Bone marrow (tissue), 2 donors: ENCODE results near the gene UNC45A.
"Not testable (repeated sequence)": the region's sequence is repeated elsewhere in the genome, so short reads cannot be mapped to it uniquely, and the experiment has no call there.

Source experiments
- DNase-seq, 2 donors: peaks; one replicate each; lab custom pipeline; 2025; lab: John Stamatoyannopoulos, UW

UNC45A gene

DNA sequence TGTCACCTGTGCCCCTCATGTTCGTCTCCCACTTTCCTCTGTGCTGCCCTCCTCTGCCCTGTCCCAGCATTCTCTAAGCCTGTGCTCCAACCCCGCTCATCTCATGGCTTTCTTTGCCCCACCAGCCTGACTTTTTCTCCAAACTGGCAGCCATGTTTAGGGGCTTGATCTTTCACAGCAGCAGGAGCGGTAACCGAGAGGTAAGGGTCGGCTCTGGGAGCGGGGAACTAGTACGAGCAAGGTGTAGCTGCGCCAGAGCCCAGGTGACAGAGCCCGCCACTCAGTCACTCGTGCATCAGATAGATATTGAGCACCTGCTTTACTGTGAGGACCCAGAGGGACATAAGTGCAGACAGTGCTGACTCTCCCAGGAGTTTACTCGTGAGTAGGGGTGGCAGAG is 18.6 kb upstream of the UNC45A start:
- no peak for DNase-seq

DNA sequence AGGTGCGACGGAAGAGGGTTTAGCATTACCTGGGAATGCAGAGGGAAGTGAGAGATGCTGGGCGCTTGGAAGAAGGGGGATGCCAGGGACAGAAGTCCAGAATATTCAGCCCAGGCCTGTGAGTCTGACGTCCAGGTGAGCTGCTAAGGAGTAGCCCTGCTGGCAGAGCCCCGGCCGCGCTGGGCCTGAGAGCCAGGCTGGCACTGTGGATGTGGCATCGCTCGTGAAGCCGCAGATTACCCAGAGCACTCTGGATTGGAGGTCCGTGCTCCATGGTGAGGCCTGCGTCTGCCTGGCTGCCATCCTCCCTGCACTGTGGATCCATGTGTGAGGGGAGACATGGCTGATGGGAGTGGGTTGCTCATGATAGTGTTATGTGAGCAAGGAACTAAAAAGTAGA is 17.5 kb upstream of the UNC45A start:
- DNase-seq, result no peak

DNA sequence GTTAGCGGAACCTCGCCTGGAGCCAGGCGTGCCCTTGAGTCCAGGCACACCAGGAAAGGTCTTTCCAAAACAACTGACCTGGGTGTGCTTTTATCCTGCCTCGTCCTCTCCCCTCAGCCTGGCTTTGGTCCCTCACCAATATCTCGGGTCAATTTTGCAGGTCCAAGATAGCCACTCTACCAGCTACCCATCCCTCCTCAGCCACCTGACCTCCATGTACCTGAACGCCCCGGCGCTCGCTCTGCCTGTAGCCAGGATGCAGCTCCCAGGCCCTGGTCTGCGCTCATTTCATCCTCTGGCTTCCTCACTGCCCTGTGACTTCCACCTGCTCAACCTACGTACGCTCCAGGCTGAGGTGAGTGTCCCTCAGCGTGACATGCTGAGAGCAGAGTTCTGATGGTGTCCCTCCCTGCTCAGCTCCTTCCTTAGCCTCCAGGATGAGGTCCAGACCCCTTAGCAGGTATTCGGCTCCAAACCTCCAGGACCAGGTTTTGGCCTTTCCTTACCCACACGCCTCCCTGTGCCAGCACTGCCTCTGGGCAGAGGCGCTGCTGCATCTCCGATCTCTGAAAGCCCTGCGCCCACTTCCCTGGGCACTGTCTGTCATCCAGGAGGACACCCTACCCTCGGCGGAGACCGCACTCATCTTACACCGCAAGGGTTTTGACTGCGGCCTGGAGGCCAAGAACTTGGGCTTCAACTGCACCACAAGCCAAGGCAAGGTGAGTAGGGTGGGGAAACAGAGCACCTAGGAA is 16.9 kb upstream of the UNC45A start:
- no peak for DNase-seq

DNA sequence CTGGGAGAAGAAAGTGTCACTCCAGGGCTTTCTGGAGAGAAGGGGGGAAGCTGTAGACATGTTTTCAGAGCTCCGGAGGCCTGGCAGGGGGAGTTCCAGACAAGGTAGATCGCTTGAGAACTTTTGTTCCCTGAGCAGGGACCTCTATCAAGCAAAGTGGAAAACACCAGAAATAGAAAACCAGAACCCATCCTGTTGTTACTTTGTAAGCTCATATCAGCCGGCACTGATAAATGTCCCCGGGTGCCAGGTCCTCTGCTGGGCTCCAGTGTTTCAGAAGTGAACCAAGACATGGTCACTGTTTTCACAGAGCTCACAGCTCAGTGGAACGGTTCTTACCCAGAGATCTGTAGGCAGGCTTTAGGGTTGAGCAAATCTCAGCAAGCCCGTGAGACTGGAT is 16.2 kb upstream of the UNC45A start:
- DNase-seq, result no peak

DNA sequence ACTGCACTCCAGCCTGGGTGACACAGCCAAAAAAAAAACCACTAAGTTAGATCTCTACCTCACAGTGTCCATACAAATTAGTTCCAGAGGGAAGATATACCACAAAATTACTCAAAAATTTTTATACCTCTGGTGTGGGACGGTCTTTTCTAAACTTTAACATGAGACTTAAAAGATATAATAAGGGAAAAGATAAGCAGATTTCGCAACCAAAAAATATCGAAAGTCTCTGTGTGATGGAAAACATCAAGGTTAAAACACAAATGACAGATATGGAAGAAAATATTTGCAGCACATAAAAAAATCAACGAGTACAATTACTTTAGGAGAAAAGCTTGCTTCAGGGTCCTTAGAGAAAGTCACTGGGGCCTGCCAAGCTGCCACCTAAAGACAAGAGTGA is 13.2 kb upstream of the UNC45A start:
- no peak for DNase-seq

DNA sequence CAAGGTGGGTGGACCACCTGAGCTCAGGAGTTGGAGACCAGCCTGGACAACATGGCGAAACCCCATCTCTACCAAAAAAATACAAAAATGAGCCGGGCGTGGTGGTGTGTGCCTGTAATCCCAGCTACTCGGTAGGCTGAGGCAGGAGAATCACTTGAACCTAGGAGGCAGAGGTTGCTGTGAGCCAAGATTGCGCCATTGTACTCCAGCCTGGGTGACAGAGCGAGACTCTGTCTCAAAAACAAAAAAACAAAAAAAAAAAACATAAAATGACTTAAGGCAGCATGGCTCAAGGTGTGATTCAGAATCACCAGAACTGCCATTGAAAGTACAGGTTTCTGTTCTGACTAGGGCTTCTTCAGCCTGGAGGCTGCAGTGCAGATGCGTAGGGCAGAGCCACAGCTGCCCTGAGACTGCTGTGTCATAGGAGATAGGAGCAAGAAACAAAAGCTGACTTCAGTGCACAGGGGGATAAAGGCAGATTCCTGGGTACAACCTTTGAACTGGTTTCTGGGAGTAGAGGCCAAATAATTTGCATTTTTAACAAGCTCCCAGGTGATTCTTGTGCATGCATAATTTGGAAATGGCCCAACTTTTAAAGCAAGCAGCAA is 12.3 kb upstream of the UNC45A start:
- DNase-seq, result not testable (repeated sequence)

DNA sequence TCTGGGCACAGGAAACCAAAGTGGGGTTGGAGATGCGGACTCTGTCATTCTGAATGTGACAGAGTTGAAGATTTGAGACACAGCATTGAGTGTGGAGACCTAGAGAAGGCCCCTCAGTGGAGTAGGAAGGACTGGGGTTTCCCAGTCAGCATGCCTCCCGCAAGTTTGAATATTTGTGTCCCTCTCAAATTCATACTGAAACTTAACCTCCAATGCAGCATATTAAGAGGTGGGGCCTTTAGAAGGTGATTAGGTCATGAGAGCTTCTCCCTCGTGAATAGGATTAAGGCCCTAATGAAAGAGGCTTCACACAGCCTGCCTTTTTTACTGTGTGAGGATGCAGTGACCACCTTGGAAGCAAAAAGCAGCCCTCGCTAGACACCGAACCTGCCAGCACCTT is 10.7 kb upstream of the UNC45A start:
- DNase-seq, result no peak

DNA sequence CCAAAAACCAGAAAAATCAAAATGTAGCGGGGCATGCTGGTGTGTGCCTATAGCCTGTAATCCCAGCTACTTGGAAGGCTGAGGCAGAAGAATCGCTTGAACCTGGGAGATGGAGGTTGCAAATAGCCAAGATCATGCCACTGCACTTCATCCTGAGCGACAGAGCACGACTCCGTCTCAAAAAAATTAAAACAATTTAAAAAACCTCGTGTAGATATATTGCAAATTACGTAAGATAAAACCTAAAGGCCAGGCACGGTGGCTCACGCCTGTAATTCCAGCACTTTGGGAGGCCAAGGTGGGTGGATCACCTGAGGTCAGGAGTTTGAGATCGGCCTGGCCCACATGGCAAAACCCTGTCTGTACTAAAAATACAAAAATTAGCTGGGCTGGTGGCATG is 8.3 kb upstream of the UNC45A start:
- not testable (repeated sequence) for DNase-seq

DNA sequence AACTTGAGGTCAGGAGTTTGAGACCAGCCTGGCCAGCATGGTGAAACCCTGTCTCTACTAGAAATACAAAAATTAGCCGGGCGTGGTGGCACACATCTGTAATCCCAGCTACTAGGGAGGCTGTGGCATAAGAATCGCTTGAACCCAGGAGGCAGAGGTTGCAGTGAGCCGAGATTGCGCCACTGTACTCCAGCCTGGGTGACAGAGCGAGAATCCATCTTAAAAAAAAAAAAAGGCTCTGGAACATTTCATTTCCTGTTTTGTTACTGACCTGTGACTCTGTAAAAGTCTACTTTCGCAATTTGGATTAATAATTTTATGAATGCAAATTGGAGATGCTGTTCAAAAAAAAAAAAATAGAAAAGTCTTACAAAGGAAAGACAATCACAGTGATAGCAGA is 7.0 kb upstream of the UNC45A start:
- not testable (repeated sequence) for DNase-seq

DNA sequence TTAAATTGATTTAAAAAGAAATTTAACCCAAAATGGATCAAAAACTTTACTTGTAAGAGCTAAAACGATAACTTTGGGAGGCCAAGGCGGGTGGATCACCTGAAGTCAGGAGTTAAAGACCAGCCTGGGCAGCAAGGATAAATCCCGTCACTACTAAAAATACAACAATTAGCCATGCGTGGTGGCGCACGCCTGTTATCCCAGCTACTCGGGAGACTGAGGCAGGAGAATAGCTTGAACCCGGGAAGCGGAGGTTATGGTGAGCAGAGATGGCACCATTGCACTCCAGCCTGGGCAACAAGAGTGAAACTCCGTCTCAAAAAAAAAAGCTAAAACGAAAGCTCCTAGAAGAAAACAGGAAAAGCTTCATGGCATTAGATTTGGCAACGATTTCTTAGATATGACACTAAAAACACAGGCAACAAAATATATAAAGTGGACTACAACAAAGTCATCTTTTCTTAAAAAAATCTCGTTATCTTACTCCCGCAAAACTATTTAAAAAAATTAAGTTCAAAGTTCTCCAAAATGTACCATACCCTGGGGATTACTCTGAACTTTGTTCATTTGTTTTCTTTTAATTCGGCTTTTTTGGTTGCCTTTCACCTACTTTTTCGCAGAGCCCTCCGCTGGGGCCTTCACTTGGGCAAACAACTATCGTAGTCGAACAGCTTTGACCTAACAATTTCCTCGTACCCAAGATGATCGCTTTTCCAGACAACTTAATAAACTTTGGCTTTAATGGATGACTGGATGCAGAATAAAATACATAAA is 5.7 kb upstream of the UNC45A start:
- no peak for DNase-seq

DNA sequence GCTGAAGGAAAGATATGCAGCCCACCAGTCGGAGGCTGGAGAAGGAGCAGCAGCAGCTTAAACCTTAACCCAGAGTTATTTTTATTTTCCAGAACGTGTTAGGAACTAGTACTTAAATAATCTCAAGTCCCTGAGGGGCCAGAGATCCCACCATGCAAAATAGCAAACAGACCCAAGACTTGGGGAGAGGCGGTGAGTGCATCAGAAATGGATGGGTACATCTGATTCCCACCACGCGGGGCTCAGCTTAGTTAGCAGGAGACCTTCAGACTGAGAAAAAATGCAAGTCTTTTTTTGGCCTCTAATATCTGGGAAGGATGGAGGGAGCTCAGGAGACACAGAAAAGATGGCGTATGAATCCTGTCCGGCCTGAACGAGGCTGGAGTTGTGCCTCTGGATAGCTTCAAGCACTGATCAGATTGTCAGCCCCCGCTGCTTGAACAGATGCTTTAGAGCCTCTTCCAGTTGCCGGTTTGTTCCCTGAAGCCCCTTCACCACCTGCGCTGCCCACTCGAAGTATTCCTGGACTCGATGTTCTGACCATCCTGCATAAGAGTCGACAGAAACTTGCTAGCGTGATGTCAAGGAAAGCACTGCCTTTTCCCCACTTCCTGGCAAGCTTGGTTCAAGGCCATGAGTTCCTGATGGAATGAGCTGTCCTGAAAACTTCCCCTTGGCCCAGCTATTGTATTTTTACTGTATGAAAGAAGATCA is 4.1 kb upstream of the UNC45A start:
- DNase-seq, result no peak

DNA sequence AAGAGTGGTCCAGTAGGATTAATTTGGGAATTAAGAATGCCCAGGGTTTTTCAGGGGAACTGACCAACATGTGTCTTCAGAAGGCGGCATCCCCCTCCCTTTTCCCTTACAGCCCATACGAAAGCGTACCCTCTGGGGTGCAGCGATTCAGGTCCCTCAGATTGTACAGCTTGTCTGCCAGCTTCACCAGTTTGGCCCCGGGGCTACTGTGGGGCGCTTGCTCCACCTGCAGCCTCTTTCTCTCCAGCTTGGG is 3.6 kb upstream of the UNC45A start:
- DNase-seq, result no peak

DNA sequence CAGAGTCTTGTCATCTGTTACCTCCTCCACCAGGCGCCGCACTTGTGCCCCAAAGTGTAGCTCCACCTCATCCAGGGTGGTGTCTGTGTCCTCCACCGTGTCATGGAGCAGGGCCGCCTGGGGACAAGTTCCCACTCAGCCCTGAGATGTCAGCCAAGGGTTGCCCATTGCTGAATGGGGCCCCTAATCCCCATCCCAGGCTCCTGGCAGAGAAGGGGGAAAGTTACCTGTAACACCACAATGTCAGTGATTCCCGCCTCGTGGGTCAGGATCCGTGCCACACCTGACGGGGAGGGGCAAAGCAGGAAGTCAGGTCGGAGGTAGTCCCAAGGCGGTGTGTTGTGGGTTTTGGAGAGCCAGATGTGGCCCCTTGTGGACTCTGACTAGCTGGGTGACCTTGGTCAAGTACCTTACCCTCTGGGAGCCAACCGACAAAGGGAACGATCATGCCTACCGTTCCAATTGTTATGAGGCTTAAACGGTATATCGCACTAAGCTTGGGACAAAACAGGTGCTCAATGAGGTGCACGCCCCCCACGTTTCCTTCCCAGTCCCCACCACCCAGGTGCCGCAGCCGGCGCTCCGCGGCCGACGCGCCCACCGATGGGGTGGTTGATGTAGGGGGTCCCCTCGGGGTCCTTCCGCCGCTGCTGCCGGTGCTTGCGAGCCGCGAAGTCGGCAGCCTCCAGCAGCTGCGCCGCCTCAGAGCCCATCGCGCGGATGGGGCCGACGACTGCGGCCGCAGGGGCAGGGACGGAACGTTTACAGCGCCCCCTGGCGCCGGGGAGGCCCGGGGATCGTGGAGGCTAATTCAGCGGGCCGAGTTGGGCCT is 3.0 kb upstream of the UNC45A start, which contains the start of gene HDDC3:
TSS of gene HDDC3 (minus strand) at position 722 of the 832 bp plus-strand sequence. CDS start at position 713, 9 bp downstream.
- DNase-seq, result peak; percentile 70 to 76

DNA sequence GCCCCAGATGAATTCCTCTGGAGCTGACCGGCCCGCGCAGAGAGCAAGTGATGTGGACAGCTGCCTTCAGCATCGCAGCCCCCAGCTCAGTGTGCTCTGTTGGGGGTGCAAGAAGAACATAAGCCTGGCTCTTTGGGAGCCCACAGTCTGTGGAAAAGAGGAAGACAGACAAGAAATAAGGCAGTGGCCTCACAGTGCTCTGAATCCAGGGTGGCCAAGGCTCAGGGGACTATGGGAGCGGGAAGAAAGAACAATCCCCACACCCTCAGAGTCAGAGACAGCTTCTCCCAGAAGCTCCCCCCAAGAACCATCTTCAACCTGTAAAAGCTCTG is 2.5 kb upstream of the UNC45A start:
- DNase-seq, result no peak

DNA sequence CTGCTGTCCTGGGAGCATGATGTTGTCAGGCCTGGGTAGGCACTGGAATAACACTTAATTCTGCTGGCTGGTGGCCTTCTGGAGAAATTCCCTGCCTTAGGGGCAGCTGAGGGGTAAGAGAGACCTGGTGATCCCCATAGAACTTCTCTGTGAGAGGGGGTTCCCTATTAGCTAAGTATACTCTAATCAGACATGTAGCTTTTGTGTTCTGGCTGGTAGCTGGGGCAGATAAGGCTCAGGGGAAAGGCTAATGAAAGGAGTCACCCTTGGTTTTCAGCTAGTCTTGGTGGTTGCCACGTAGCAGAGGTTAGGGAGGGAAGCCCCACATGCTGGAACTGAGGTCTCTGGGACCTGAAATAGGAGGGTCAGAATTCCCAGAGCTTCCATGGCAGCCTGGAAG is 1.8 kb upstream of the UNC45A start:
- DNase-seq, result no peak

DNA sequence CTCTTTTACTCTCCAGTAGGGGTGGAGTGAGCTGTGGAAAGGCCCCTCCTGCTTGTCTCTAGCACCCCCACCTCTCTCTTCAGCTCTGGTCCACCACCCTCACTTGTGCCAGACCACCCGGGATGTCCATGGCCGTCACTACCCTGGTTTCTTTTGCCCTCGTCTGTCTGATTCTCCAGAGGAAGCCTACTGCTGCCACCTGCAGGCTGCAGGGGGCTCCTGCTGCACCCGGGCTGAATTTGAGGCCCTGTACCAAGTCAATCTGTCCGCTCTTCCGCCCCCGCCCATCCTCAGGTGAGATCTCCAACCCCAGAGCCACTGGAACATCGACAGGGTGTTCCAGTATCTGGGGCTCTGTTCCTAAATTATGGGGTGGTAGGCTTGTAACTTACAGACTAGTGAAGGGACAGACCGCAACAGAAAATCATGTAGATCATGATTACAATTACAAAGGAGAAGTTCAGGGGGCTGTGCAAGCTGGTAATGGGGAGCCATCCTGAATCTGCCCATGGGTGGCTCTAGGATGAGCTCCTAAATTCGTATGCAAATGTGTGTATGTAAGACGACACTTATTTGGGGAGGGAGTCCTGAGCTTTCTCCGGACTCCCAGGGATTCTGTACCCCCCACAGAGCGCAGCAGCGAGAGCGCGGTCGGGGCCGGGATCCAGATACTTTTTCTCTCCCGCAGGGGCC is 683 bp upstream of the UNC45A start:
- peak; percentile 39 to 72 for DNase-seq

DNA sequence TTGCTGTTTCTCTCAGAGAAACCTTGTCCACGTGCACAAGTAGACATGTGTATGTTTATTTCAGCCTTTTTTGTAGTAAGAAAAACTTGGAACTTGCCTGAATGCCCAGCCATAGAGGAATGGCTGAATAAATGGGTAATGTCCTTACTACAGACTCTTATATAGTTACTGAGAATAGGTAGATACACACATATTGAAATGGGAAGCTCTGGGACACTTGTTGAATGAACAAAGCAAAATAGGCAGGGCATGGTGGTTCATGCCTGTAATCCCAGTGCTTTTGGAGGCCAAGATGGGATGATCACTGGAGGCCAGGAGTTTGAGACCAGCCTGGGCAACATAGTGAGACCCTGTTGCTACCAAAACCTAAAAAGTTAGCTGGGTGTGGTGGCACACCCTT is 1.7 kb downstream of the UNC45A start:
- DNase-seq, result no peak

DNA sequence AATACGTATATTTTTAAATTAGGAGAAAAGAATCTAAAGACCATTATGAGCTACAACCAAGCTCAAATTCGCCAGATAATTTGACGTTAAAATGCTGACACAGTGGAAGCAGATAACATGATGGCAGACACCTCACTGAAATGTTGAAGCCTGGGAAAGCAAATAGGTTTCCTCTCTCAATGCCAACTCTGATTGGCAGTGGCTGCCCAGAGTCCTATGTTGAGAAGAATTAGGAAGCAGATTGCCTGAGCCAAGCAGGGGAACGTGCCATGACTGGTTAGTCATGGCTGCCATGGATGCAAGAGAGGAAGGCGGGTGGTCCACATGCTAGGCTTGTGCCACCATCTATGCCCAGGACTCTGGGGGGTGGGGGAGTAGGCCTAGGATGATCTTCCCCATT is 3.2 kb downstream of the UNC45A start:
- DNase-seq, result no peak

DNA sequence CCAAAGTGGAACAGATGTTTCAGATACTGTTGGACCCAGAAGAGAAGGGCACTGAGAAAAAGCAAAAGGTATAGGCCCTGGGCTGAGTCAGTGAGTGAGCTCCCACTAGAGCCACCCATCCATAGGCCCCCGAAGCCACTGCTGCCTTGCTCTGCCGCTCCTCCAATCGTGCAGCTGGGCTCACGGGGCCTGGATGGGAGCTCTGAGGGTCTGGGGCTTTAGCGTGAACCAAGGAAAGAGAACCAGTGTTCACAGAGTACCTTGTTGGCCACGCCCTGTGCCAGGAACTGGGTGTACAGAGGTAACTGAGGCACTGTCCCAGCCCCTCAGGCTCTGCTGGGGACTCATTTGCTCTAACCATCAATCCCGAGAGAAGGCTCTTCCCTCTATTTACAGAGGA is 4.7 kb downstream of the UNC45A start:
- DNase-seq, result no peak

DNA sequence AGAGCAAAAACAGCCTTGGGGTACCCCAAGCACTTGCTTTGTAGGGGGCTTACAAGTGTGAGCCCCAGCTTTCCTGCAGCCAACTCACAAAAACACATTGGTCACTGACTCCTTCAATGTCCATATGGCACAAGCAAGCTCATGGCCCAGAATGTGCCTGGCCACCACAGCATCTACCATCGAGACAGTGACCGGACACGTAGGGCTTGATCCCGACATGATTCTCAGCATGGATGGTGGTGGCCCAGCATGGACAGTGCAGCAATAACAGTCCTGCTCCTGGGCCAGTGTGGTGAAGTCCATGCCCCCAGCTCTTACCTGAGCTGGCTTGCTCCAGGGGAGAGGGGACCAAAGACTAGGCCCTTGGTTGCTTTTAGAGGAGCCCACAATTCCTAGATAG is 6.0 kb downstream of the UNC45A start:
- no peak for DNase-seq

DNA sequence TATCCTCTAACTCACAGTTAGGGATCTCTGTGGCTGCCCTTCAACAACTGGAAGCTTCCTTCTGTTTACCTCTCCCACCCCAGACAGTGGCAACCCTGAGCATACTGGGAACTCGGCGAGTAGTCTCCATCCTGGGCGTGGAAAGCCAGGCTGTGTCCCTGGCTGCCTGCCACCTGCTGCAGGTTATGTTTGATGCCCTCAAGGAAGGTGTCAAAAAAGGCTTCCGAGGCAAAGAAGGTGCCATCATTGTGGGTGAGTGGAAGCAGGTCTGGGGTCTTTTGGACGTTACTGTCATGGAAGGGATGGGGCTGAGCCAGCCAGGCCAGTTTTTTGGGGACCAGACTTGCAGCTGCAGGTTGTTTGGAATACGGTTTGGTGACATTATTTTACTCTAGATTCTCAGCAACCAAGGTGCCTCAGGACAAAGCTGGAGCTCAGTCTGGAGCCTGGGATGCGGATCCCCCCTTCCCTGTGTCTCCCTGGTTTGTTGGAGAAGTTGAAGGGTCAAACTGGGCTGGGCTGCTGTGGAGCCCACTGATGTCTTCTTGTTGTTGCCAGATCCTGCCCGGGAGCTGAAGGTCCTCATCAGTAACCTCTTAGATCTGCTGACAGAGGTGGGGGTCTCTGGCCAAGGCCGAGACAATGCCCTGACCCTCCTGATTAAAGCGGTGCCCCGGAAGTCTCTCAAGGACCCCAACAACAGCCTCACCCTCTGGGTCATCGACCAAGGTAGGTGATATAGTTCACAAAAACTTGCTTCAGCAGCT is 7.5 kb downstream of the UNC45A start:
- DNase-seq, result no peak
